ENCODE data around the gene TAF3. TPM values are rescaled to one million over a fixed set of nuclear protein-coding genes. Genes with fewer than 3 reads are reported as not detected.
"Not testable (repeated sequence)": the region's sequence is repeated elsewhere in the genome, so short reads cannot be mapped to it uniquely, and the experiment has no call there.

TAF3 gene
- total RNA-seq, 1 experiment from 2014 or later, result 5.5 TPM

- H3K27ac ChIP-seq (ENCODE audit: low read length); H3K4me1 ChIP-seq (ENCODE audit: control insufficient read depth, insufficient read depth, low read length); H3K9me3 ChIP-seq (ENCODE audit: control insufficient read depth, insufficient read depth, low read depth, low read length); CTCF ChIA-PET; BruUV-seq (replicated peaks); H3K4me3 ChIP-seq (ENCODE audit: low read depth in 2 of 2, low read length in 2 of 2); ATAC-seq; H3K36me3 ChIP-seq (ENCODE audit: control insufficient read depth, insufficient read depth, low read length); H3K27me3 ChIP-seq (ENCODE audit: control insufficient read depth, insufficient read depth, low read length); POLR2A ChIA-PET; DNase-seq (ENCODE audit: low read depth, low spot score); intact Hi-C loops (cut with micrococcal nuclease; ENCODE audit: unreplicated experiment); in situ Hi-C loops (cut with HindIII; ENCODE audit: low pct_unique_long_range_greater_than_20kb, low sequenced_read_pairs): not testable (repeated sequence)
Observed at GRCh38 chr10:7782194-7782593, 36.1 kb upstream of the TAF3 start.

- Histone ChIP-seq H3K4me3 (ENCODE audit: low read depth in 2 of 2, low read length in 2 of 2) (peak overlapping the region; percentile 90 to 94), H3K27me3 (ENCODE audit: control insufficient read depth, insufficient read depth, low read length) (no peaks in the 10 kb centered on the region), H3K36me3 (ENCODE audit: control insufficient read depth, insufficient read depth, low read length) (peaks cover 11% of the 10 kb centered on the region), H3K4me1 (ENCODE audit: control insufficient read depth, insufficient read depth, low read length) (peaks cover 9% of the 10 kb centered on the region), H3K9me3 (ENCODE audit: control insufficient read depth, insufficient read depth, low read depth, low read length) (no peaks in the 10 kb centered on the region), H3K27ac (ENCODE audit: low read length) (no peak overlapping the region)
- ChIA-PET POLR2A (no interaction called here), CTCF (no interaction called here)
- intact Hi-C loops (cut with micrococcal nuclease; ENCODE audit: unreplicated experiment) (no loop called here), in situ Hi-C loops (cut with HindIII; ENCODE audit: low pct_unique_long_range_greater_than_20kb, low sequenced_read_pairs) (no loop called here)
- TF ChIP-seq CTCF (IDR thresholded peaks at IDR 0.05) (no peak), REST (IDR thresholded peaks at IDR 0.05; ENCODE audit: insufficient read depth in 1 of 2, low read depth in 2 of 2, low read length in 1 of 2) (no peak), SIN3A (IDR thresholded peaks at IDR 0.05; ENCODE audit: borderline replicate concordance, insufficient read depth, low read depth, low read length) (no peak), TCF7L2 (IDR thresholded peaks at IDR 0.05; ENCODE audit: low read depth, low read length) (no peak), POLR2AphosphoS5 (IDR thresholded peaks at IDR 0.05; ENCODE audit: low read depth, low read length) (no peak)
- DNase-seq (ENCODE audit: low read depth, low spot score) (no peak), ATAC-seq (no peak)
- no TSS peak for BruUV-seq (replicated peaks)
Observed at GRCh38 chr10:7786430-7786829, 31.9 kb upstream of the TAF3 start.

- Histone ChIP-seq H3K27ac (ENCODE audit: low read length) (peak overlapping the region; percentile 86), H3K36me3 (ENCODE audit: control insufficient read depth, insufficient read depth, low read length) (peaks cover 11% of the 10 kb centered on the region), H3K4me1 (ENCODE audit: control insufficient read depth, insufficient read depth, low read length) (peaks cover 9% of the 10 kb centered on the region), H3K4me3 (ENCODE audit: low read depth in 2 of 2, low read length in 2 of 2) (peak overlapping the region; percentile 90 to 94), H3K27me3 (ENCODE audit: control insufficient read depth, insufficient read depth, low read length) (no peaks in the 10 kb centered on the region), H3K9me3 (ENCODE audit: control insufficient read depth, insufficient read depth, low read depth, low read length) (no peaks in the 10 kb centered on the region)
- no peak for TF ChIP-seq REST (IDR thresholded peaks at IDR 0.05; ENCODE audit: insufficient read depth in 1 of 2, low read depth in 2 of 2, low read length in 1 of 2)
- no peak for TF ChIP-seq SIN3A (IDR thresholded peaks at IDR 0.05; ENCODE audit: borderline replicate concordance, insufficient read depth, low read depth, low read length)
- TF ChIP-seq CTCF (IDR thresholded peaks at IDR 0.05), result no peak
- TF ChIP-seq POLR2AphosphoS5 (IDR thresholded peaks at IDR 0.05; ENCODE audit: low read depth, low read length), result no peak
- TF ChIP-seq TCF7L2 (IDR thresholded peaks at IDR 0.05; ENCODE audit: low read depth, low read length), result no peak
- TSS peak; percentile 85 for BruUV-seq (replicated peaks)
- POLR2A ChIA-PET, result interaction anchor here (0.6 kb wide), 1 partner anchor 859 kb away, joined by 7 read pairs; no protein-coding TSS in a partner anchor
- CTCF ChIA-PET, result no interaction called here
- ATAC-seq (peak; percentile 37), DNase-seq (ENCODE audit: low read depth, low spot score) (no peak)
- in situ Hi-C loops (cut with HindIII; ENCODE audit: low pct_unique_long_range_greater_than_20kb, low sequenced_read_pairs), result no loop called here
- intact Hi-C loops (cut with micrococcal nuclease; ENCODE audit: unreplicated experiment), result no loop called here
Observed at GRCh38 chr10:7787150-7787856, 31.0 kb upstream of the TAF3 start.

Data from Panc1 (cell line).